ENCODE data around the gene MELTF.

The MELTF gene

DNA sequence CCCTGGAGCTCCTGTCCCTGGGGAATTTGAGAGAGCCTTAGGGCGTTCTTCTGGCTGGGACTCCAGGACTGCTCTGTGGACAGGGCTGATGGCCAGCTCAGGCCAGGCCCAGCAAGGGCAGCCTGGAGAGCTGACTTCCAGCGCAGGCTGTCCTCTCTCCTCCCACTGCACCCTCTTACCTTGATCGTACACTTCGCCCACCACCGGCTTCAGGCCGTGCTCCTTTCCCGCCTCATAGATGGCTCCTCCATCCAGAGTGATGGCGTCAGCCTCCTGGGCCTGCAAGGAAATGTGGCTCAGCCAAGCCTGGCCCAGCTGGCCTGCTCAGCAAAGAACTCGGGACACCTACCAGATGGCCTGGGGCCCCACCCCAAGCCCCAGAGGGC, 3.1 kb downstream of the MELTF start:
- H3K4me3 ChIP-seq (ENCODE audit: low read length) = no peak overlapping the region
- TF ChIP-seq, protein P1, sequence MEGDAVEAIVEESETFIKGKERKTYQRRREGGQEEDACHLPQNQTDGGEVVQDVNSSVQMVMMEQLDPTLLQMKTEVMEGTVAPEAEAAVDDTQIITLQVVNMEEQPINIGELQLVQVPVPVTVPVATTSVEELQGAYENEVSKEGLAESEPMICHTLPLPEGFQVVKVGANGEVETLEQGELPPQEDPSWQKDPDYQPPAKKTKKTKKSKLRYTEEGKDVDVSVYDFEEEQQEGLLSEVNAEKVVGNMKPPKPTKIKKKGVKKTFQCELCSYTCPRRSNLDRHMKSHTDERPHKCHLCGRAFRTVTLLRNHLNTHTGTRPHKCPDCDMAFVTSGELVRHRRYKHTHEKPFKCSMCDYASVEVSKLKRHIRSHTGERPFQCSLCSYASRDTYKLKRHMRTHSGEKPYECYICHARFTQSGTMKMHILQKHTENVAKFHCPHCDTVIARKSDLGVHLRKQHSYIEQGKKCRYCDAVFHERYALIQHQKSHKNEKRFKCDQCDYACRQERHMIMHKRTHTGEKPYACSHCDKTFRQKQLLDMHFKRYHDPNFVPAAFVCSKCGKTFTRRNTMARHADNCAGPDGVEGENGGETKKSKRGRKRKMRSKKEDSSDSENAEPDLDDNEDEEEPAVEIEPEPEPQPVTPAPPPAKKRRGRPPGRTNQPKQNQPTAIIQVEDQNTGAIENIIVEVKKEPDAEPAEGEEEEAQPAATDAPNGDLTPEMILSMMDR (conservative IDR thresholded peaks at IDR 0.05; ENCODE audit: low read length) = no peak
- DNase-seq (ENCODE audit: low read depth) = no peak

- TF ChIP-seq, protein P1 (conservative IDR thresholded peaks at IDR 0.05; ENCODE audit: low read length) = no peak
- H3K4me3 ChIP-seq (ENCODE audit: low read length) = no peak overlapping the region
- DNase-seq (ENCODE audit: low read depth) = no peak
These were observed 3.7 kb downstream of the MELTF start for GRCh38 chr3:197025736-197026480.

DNA sequence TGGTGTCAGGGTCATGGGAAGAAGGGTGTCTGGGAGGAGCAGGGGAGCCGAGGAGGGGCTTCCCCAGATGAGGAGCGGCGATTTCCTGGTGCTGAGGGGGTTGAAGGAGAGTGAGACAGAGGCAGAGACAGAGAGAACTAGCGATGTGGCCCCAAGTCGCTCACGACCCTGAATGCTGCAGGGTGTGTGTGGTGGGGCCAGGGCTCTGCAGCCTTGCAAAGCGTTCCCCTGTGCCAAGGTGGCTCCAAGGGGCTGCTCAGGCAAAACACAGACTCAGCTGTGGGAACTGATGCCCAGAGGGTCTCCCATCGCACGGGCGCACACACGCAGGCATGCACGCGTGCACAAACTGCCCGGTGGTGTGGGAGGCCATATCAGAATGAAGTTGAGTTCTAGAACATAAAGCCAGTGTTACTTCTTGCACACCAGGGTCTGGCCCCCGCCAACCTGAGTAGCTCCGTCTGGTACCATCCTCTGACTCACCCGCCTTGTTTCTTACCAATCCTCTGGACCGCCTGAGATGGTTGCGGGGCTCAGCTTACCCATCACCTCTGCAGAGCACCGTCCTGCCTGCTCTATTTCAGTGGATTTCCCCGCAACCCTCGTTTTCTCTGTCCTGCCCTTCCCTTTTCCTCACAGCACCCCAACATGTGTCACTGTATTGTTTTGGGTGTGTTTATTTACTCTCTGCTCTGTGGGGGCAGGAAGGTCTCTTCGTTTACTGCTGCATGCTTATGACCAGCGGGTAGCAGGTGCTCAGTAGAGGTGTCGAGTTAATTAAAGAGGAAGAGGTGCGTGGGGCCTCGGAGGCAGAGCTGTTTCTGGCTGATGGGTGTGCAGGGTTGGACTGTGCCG, 4.5 kb downstream of the MELTF start:
- TF ChIP-seq, protein P1 (conservative IDR thresholded peaks at IDR 0.05; ENCODE audit: low read length) = no peak
- no peak for DNase-seq (ENCODE audit: low read depth)
- H3K4me3 ChIP-seq (ENCODE audit: low read length) = no peak overlapping the region

DNA sequence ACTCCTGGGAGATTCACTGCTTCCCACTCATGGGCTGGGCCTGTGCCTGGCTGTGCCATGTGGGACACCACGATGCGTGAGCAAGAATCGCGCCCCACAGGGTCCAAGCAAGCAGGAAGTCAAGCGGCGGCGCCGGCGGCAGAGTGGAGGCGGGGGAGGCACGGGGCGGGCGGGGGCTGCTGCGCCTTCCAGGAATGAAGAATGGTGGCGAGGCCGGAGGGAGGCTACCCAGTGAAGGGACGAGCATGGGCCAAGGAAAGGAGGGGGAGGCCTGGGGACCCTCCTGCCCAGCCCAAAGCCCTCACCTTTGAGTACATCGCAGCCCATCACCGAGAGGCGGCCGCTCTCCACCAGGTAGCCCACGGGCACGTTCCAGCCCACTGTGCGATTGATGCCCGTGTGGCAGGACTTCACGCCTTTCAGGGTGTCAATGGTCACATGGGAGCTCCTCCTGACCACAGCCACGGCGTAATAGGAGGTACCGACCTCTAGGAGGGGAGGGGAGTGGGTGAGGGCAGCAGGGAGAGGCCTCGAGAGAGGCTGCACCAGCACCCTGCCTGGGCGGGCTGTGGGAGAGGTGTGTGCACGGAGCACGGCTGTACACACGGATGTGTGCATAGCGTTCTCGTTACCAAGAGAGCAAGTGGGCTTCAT, 5.5 kb downstream of the MELTF start:
- TF ChIP-seq, protein P1 (conservative IDR thresholded peaks at IDR 0.05; ENCODE audit: low read length) = no peak
- DNase-seq (ENCODE audit: low read depth) = no peak
- no peak overlapping the region for H3K4me3 ChIP-seq (ENCODE audit: low read length)

- TF ChIP-seq, protein P1 (conservative IDR thresholded peaks at IDR 0.05; ENCODE audit: low read length) = no peak
- no peak for DNase-seq (ENCODE audit: low read depth)
These were observed 6.2 kb downstream of the MELTF start for GRCh38 chr3:197023241-197023997.

GRCh38 chr3:197022405-197023231, 7.0 kb downstream of the MELTF start:
- DNase-seq (ENCODE audit: low read depth) = no peak
- TF ChIP-seq, protein P1 (conservative IDR thresholded peaks at IDR 0.05; ENCODE audit: low read length) = no peak
- H3K4me3 ChIP-seq (ENCODE audit: low read length) = no peak overlapping the region

More at GRCh38 chr3:197023241-197023997, 6.2 kb downstream of the MELTF start:
- H3K4me3 ChIP-seq (ENCODE audit: low read length) = no peak overlapping the region; the same call in 1 of the 2 replicates

Measured in AG10803 (cell line).